GM18517 (cell line): ENCODE measurements around the gene ZNF446.
"Not testable (repeated sequence)": the region's sequence is repeated elsewhere in the genome, so short reads cannot be mapped to it uniquely, and the experiment has no call there.

Experiments used
- ATAC-seq: cut with Tn5 transposase; IDR thresholded peaks from one replicate; pipeline ENCODE4 v1.9.1; 2021; ENCODE audit warnings: mild to moderate bottlenecking, moderate library complexity; ENCODE audit not compliant: unreplicated experiment

ZNF446 gene

GRCh38 chr19:58469241-58470013 lies 6.7 kb upstream of the ZNF446 start:
- ATAC-seq, result no peak

GRCh38 chr19:58470837-58471543 lies 5.2 kb upstream of the ZNF446 start:
- not testable (repeated sequence) for ATAC-seq

- ATAC-seq, result no peak
Observed at GRCh38 chr19:58471736-58472135, 4.4 kb upstream of the ZNF446 start.

- no peak for ATAC-seq
Observed at GRCh38 chr19:58473775-58474174, 2.4 kb upstream of the ZNF446 start.

GRCh38 chr19:58474291-58474996 lies 1.7 kb upstream of the ZNF446 start:
- ATAC-seq, result no peak

GRCh38 chr19:58474997-58475713 lies 997 bp upstream of the ZNF446 start:
- ATAC-seq, result no peak

- ATAC-seq, result no peak
Observed at GRCh38 chr19:58476498-58477015, 405 bp downstream of the ZNF446 start.

GRCh38 chr19:58477130-58477529 lies 978 bp downstream of the ZNF446 start:
- ATAC-seq, result no peak

GRCh38 chr19:58477871-58478270 lies 1.7 kb downstream of the ZNF446 start:
- no peak for ATAC-seq

GRCh38 chr19:58479303-58479702 lies 3.2 kb downstream of the ZNF446 start:
- no peak for ATAC-seq

- ATAC-seq, result no peak
Observed at GRCh38 chr19:58479736-58480480, 3.8 kb downstream of the ZNF446 start.

- ATAC-seq, result no peak
Observed at GRCh38 chr19:58480481-58480830, 4.3 kb downstream of the ZNF446 start.

GRCh38 chr19:58480831-58481230 lies 4.7 kb downstream of the ZNF446 start:
- ATAC-seq, result no peak

- ATAC-seq, result no peak
Observed at GRCh38 chr19:58482372-58482771, 6.2 kb downstream of the ZNF446 start.

- ATAC-seq, result no peak
Observed at GRCh38 chr19:58483776-58484175, 7.6 kb downstream of the ZNF446 start.

GRCh38 chr19:58484349-58484748 lies 8.2 kb downstream of the ZNF446 start:
- not testable (repeated sequence) for ATAC-seq

- no peak for ATAC-seq
Observed at GRCh38 chr19:58491393-58491792, 15.2 kb downstream of the ZNF446 start.

- no peak for ATAC-seq
Observed at GRCh38 chr19:58492265-58492664, 16.1 kb downstream of the ZNF446 start.

GRCh38 chr19:58497634-58498170 lies 21.6 kb downstream of the ZNF446 start:
- no peak for ATAC-seq
